PFSK-1 (cell line): ENCODE measurements around the gene WNK2.

Experiments used
- FOXP2 ChIP-seq: optimal IDR thresholded peaks from 2 replicates; pipeline ENCODE3; 2011; ENCODE audit warnings: borderline replicate concordance, control low read depth, inconsistent platforms; ENCODE audit not compliant: insufficient read depth; ENCODE audit errors: extremely low read length, extremely low read depth
- POLR2AphosphoS5 ChIP-seq: IDR thresholded peaks from 2 replicates; pipeline ENCODE4 v1.6.1; 2012; ENCODE audit warnings: low read depth, mild to moderate bottlenecking, control low read depth, low read length, moderate library complexity
- REST ChIP-seq, 2 experiments: IDR thresholded peaks; 2 replicates each; pipeline versions ENCODE4 v1.6.1 to v1.8.0; 2011 to 2012; ENCODE audit warnings: low read depth in 2 of 2, low read length in 2 of 2, control low read depth in 1 of 2, inconsistent platforms in 1 of 2, mild to moderate bottlenecking in 1 of 2, moderate library complexity in 1 of 2; ENCODE audit not compliant: insufficient read depth in 1 of 2
- SIN3A ChIP-seq: IDR thresholded peaks from 2 replicates; pipeline ENCODE4 v1.6.1; 2012; ENCODE audit warnings: mild to moderate bottlenecking, low read length, moderate library complexity, borderline replicate concordance; ENCODE audit not compliant: insufficient read depth
- TAF1 ChIP-seq: IDR thresholded peaks from 2 replicates; pipeline ENCODE4 v1.6.1; 2012; ENCODE audit warnings: low read length, control low read depth, borderline replicate concordance; ENCODE audit not compliant: insufficient read depth

WNK2 gene

GRCh38 chr9:93299418-93300174 is 115.7 kb downstream of the WNK2 start:
- no peak for TF ChIP-seq POLR2AphosphoS5
- no peak for TF ChIP-seq REST (IDR thresholded peaks at IDR 0.05; ENCODE audit: insufficient read depth in 1 of 2, low read depth in 2 of 2, low read length in 2 of 2)
- TF ChIP-seq FOXP2: no peak
- TF ChIP-seq TAF1: no peak
- no peak for TF ChIP-seq SIN3A

DNA sequence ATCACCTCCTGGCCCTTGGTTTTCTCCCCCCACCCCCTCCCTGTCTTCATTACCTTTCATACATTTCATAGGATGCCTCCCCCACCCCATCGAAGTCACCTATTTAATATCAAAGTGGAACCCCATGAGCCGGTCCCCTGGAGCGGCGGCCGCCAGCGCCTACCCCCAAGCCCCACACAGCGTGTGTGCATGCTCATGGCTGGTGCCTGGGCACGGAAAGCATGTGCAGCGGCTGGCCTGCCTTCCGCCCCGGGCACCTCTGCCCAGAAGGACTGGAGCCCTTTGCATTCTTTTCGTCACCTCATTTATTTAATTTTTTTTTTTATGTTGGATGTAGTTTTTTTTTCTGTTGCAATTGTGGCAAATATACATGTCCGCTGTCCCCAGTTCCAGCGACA is 116.2 kb downstream of the WNK2 start:
- TF ChIP-seq POLR2AphosphoS5: no peak

GRCh38 chr9:93300585-93301081 is 116.7 kb downstream of the WNK2 start:
- TF ChIP-seq POLR2AphosphoS5 (no peak), REST (IDR thresholded peaks at IDR 0.05; ENCODE audit: insufficient read depth in 1 of 2, low read depth in 2 of 2, low read length in 2 of 2) (no peak), FOXP2 (no peak), SIN3A (no peak), TAF1 (no peak)

DNA sequence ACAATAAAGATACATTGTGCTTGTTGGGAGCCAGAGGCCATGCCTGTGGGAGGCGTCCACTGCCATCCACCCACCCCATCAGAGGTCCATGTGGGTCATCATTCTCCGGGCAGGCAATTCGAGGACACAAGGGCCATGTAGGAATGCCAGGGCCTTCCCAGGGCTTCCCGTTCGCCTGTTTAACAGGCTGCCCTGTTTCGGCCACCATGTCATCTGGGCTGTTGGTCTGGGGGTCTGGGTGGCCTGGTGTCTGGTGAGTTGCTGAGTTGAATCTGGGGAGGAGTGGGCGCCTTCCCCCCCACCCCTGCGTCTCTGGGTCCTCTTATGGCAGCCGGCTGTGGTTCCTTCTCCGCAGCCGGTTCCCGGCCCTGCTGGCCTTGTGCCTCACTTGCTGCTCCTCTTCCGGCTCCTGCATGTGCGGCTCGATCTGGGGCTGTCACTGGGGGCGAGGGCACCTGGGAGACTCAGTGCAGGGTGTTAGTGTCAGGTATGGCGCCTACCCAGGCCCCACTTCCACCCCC is 117.4 kb downstream of the WNK2 start:
- no peak for TF ChIP-seq POLR2AphosphoS5
- no peak for TF ChIP-seq REST (IDR thresholded peaks at IDR 0.05; ENCODE audit: insufficient read depth in 1 of 2, low read depth in 2 of 2, low read length in 2 of 2)
- TF ChIP-seq SIN3A: no peak
- no peak for TF ChIP-seq FOXP2
- no peak for TF ChIP-seq TAF1

DNA sequence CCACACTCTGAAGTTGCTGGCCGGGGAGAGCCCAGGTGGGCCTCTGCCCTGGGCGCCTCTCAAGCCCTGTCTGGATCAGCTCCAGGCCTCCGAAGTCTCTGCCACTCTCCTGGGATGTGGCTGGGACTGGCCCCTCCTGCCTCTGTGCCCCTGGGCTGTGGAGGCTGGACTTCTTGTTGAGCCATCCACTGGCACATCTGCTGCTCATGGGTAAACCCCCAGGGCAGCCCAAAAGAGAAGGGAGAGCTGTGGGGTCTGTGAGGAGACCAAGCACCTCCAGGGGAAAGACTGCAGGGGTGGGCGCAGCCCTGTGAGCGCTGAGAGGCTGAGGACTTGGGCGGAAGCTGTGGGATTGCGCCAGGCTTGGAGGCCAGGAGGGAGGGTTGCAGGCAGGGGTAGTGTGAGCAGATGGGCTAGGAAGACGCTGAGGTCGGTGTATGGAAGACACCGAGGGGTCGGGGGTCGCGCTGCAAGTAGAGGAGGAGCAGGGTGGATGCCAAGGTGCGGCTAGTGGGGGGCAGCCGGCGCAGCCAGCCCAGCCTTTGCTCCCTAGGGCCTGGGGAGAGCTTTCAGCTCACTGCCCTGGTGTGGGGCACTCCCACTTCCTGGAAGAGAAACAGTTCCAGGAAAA is 118.1 kb downstream of the WNK2 start:
- TF ChIP-seq SIN3A (no peak), POLR2AphosphoS5 (no peak), FOXP2 (no peak), TAF1 (no peak), REST (IDR thresholded peaks at IDR 0.05; ENCODE audit: insufficient read depth in 1 of 2, low read depth in 2 of 2, low read length in 2 of 2) (no peak)
